Keratinocyte (primary cell): ENCODE data around the gene GOLIM4. TPM values are rescaled to one million over a fixed set of nuclear protein-coding genes. Genes with fewer than 3 reads are reported as not detected.

ENCODE experiments used
- DNase-seq: peaks from one replicate; pipeline ENCODE4 v3.0.0-alpha.2; 2011; ENCODE audit warnings: low read depth, missing footprints, low spot score
- FAIRE-seq: peaks from 2 replicates; lab custom pipeline; 2011; peaks lifted over from hg19 to GRCh38; lab: Jason Lieb, UNC
- H2AFZ ChIP-seq: 2 replicates; pipeline ENCODE4 v1.6.0; 2012; ENCODE audit warnings: low read length, control low read depth, inconsistent platforms; ENCODE audit not compliant: control insufficient read depth
- H3K27ac ChIP-seq: 2 replicates; pipeline ENCODE4 v1.5.1; 2011; ENCODE audit warnings: low read length; ENCODE audit not compliant: control insufficient read depth, insufficient read depth
- H3K27me3 ChIP-seq: 3 replicates; pipeline ENCODE4 v1.6.0; 2011; ENCODE audit warnings: low read length; ENCODE audit not compliant: control insufficient read depth, insufficient read depth; ENCODE audit errors: extremely low read depth
- H3K36me3 ChIP-seq, 2 experiments: 2 replicates in 1 of 2; 3 replicates in 1 of 2; pipeline ENCODE4 v1.5.1; 2011; ENCODE audit warnings: low read length in 2 of 2, mild to moderate bottlenecking in 1 of 2; ENCODE audit not compliant: control insufficient read depth in 2 of 2, insufficient read depth in 2 of 2; ENCODE audit errors: extremely low read depth in 1 of 2
- H3K4me1 ChIP-seq: 3 replicates; pipeline ENCODE4 v1.5.1; 2011; ENCODE audit warnings: low read length; ENCODE audit not compliant: control insufficient read depth, insufficient read depth; ENCODE audit errors: extremely low read depth
- H3K4me2 ChIP-seq: 3 replicates; pipeline ENCODE4 v1.6.0; 2011; ENCODE audit warnings: low read depth, low read length; ENCODE audit not compliant: control insufficient read depth, insufficient read depth; ENCODE audit errors: extremely low read depth
- H3K4me3 ChIP-seq, 3 experiments: fragments of 200-600 bp in 1 of 3; sonication (generic) in 1 of 3; 2 replicates in 2 of 3; 3 replicates in 1 of 3; pipeline ENCODE4 v1.5.1; 2011 to 2016; ENCODE audit warnings: low read length in 3 of 3, mild to moderate bottlenecking in 3 of 3, control low read depth in 2 of 3, inconsistent platforms in 1 of 3, low read depth in 1 of 3, mixed read lengths in 1 of 3, mixed run types in 1 of 3, moderate library complexity in 1 of 3; ENCODE audit not compliant: control insufficient read depth in 2 of 3, insufficient read depth in 2 of 3; ENCODE audit errors: extremely low read depth in 1 of 3
- H3K79me2 ChIP-seq: 2 replicates; pipeline ENCODE4 v1.6.0; 2012; ENCODE audit warnings: low read length; ENCODE audit not compliant: control insufficient read depth, insufficient read depth
- H3K9ac ChIP-seq: 3 replicates; pipeline ENCODE4 v1.6.0; 2011; ENCODE audit warnings: low read length; ENCODE audit not compliant: control insufficient read depth, insufficient read depth; ENCODE audit errors: extremely low read depth
- H3K9me1 ChIP-seq: 3 replicates; pipeline ENCODE4 v1.6.0; 2011; ENCODE audit warnings: low read length; ENCODE audit not compliant: control insufficient read depth, insufficient read depth; ENCODE audit errors: extremely low read depth
- H3K9me3 ChIP-seq: 2 replicates; pipeline ENCODE4 v1.5.1; 2012; ENCODE audit warnings: low read depth, low read length; ENCODE audit not compliant: control insufficient read depth
- H4K20me1 ChIP-seq: 3 replicates; pipeline ENCODE4 v1.6.0; 2011; ENCODE audit warnings: low read length; ENCODE audit not compliant: control insufficient read depth, insufficient read depth; ENCODE audit errors: extremely low read depth
- EZH2 ChIP-seq: IDR thresholded peaks from one replicate; pipeline ENCODE4 v1.6.1; 2012; ENCODE audit warnings: inconsistent platforms, mild to moderate bottlenecking, low read length, moderate library complexity
- dilution Hi-C: fragments of 300-500 bp; cut with MboI; formaldehyde crosslinking; loops from one replicate; pipeline ENCODE4 v1.7.0; 2020; ENCODE audit warnings: low sequenced_read_pairs; ENCODE audit not compliant: extremely low pct_ligation_motif_present
- polyA plus RNA-seq, 5 experiments: library from polyadenylated mRNA; depleted of rRNA in 3 of 5; stranded (reverse) in 3 of 5; stranded (forward) in 1 of 5; unstranded in 1 of 5; fragments of >200 nt; gene quantifications; 1 replicate in 1 of 5; 2 replicates in 3 of 5; 3 replicates in 1 of 5; pipeline versions ENCODE4 v1.2.1 to v1.2.3, GENCODE V29; 2011 to 2012; ENCODE audit warnings: missing spikeins in 2 of 5, low read depth in 1 of 5, low replicate concordance in 1 of 5
- TF ChIP-seq, protein P1 (sequence below), 3 experiments: IDR thresholded peaks in 1 of 3; conservative IDR thresholded peaks in 1 of 3; optimal IDR thresholded peaks in 1 of 3; 2 replicates in 2 of 3; 3 replicates in 1 of 3; pipeline versions ENCODE3 to v1.5.1; 2011; ENCODE audit warnings: low read length in 3 of 3, mild to moderate bottlenecking in 3 of 3, moderate library complexity in 2 of 3, control low read depth in 1 of 3, inconsistent platforms in 1 of 3; ENCODE audit not compliant: insufficient read depth in 2 of 3; ENCODE audit errors: extremely low read depth in 1 of 3

GOLIM4 gene
- polyA plus RNA-seq, 1 donor (not counting 4 experiments of a cell fraction or from before 2014, with no cell fraction given), result 13.4 TPM

- H3K9me1 ChIP-seq, result no peaks in the 10 kb centered on the region
- peaks cover 4% of the 10 kb centered on the region for H4K20me1 ChIP-seq
- FAIRE-seq (no peak), DNase-seq (no peak)
- H3K9me3 ChIP-seq, result no peaks in the 10 kb centered on the region
- TF ChIP-seq, protein P1, sequence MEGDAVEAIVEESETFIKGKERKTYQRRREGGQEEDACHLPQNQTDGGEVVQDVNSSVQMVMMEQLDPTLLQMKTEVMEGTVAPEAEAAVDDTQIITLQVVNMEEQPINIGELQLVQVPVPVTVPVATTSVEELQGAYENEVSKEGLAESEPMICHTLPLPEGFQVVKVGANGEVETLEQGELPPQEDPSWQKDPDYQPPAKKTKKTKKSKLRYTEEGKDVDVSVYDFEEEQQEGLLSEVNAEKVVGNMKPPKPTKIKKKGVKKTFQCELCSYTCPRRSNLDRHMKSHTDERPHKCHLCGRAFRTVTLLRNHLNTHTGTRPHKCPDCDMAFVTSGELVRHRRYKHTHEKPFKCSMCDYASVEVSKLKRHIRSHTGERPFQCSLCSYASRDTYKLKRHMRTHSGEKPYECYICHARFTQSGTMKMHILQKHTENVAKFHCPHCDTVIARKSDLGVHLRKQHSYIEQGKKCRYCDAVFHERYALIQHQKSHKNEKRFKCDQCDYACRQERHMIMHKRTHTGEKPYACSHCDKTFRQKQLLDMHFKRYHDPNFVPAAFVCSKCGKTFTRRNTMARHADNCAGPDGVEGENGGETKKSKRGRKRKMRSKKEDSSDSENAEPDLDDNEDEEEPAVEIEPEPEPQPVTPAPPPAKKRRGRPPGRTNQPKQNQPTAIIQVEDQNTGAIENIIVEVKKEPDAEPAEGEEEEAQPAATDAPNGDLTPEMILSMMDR (optimal IDR thresholded peaks at IDR 0.05 in 1 of 3, IDR thresholded peaks at IDR 0.05 in 1 of 3, conservative IDR thresholded peaks at IDR 0.05 in 1 of 3; ENCODE audit: extremely low read depth in 1 of 3, insufficient read depth in 2 of 3, low read length in 3 of 3), result no peak
- no peak for TF ChIP-seq EZH2
- peaks cover 65% of the 10 kb centered on the region for H3K79me2 ChIP-seq
- no peak overlapping the region for H3K9ac ChIP-seq
- H3K4me3 ChIP-seq, result peak overlapping the region; percentile 0 to 36 (median 8)
- H3K4me2 ChIP-seq, result peak overlapping the region; percentile 79
- H3K4me1 ChIP-seq, result peaks cover 33% of the 10 kb centered on the region
- H2AFZ ChIP-seq, result no peak overlapping the region
- H3K27ac ChIP-seq, result no peak overlapping the region
- dilution Hi-C loops, result no loop called here
- H3K36me3 ChIP-seq, result no peaks in the 10 kb centered on the region
- no peaks in the 10 kb centered on the region for H3K27me3 ChIP-seq
Observed at GRCh38 chr3:168093229-168093628, 2.5 kb downstream of the GOLIM4 start.

- Histone ChIP-seq H3K27me3 (no peaks in the 10 kb centered on the region), H3K79me2 (peaks cover 77% of the 10 kb centered on the region), H3K4me1 (peaks cover 33% of the 10 kb centered on the region), H3K36me3 (no peaks in the 10 kb centered on the region), H3K9me3 (no peaks in the 10 kb centered on the region), H3K4me3 (peak overlapping the region in 1 of 3 experiments; percentile 17), H4K20me1 (peaks cover 4% of the 10 kb centered on the region), H3K27ac (no peak overlapping the region), H3K9ac (no peak overlapping the region), H3K9me1 (no peaks in the 10 kb centered on the region), H3K4me2 (peak overlapping the region; percentile 54), H2AFZ (no peak overlapping the region)
- dilution Hi-C loops, result no loop called here
- DNase-seq, result no peak
- no peak for TF ChIP-seq EZH2
- TF ChIP-seq, protein P1 (optimal IDR thresholded peaks at IDR 0.05 in 1 of 3, IDR thresholded peaks at IDR 0.05 in 1 of 3, conservative IDR thresholded peaks at IDR 0.05 in 1 of 3; ENCODE audit: extremely low read depth in 1 of 3, insufficient read depth in 2 of 3, low read length in 3 of 3), result no peak
- no peak for FAIRE-seq
Observed at GRCh38 chr3:168091941-168092340, 3.8 kb downstream of the GOLIM4 start.
